Measurements from ENCODE around the gene MCF2L.

DNA sequence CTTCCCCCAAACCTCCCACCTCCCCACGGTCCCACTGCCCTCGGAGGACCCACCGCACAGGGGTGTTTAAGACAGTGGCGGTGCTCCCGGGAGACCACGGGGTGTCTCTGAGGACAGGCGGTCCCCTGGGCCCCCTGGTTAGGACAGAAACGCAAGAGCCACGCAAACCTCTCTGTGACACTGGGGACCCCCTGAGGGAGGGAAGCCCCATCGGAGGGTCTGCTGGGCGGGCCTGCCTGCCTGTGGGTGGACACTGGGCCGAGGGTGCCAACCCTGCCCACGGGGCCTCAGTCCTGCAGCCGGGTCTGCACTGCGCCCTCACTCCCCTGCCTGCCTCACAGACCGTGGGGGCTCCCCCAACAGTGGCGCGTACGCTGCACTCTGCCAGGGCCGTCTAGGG is 17.5 kb downstream of the MCF2L start:
- no peak for TF ChIP-seq POLR2A (IDR thresholded peaks at IDR 0.05)
- TF ChIP-seq, protein P1, sequence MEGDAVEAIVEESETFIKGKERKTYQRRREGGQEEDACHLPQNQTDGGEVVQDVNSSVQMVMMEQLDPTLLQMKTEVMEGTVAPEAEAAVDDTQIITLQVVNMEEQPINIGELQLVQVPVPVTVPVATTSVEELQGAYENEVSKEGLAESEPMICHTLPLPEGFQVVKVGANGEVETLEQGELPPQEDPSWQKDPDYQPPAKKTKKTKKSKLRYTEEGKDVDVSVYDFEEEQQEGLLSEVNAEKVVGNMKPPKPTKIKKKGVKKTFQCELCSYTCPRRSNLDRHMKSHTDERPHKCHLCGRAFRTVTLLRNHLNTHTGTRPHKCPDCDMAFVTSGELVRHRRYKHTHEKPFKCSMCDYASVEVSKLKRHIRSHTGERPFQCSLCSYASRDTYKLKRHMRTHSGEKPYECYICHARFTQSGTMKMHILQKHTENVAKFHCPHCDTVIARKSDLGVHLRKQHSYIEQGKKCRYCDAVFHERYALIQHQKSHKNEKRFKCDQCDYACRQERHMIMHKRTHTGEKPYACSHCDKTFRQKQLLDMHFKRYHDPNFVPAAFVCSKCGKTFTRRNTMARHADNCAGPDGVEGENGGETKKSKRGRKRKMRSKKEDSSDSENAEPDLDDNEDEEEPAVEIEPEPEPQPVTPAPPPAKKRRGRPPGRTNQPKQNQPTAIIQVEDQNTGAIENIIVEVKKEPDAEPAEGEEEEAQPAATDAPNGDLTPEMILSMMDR (IDR thresholded peaks at IDR 0.05), result no peak
